Measurements from ENCODE around the gene NDST1.

NDST1 gene

GRCh38 chr5:150485693-150486401, 22.1 kb upstream of the NDST1 start:
- ATAC-seq, result peak; percentile 9
- H3K27me3 Mint-ChIP-seq, result no peaks in the 10 kb centered on the region
- H3K4me1 Mint-ChIP-seq, result peaks cover 39% of the 10 kb centered on the region
- H3K9me3 Mint-ChIP-seq, result no peaks in the 10 kb centered on the region
- peak overlapping the region; percentile 54 for H3K27ac Mint-ChIP-seq
- peak overlapping the region; percentile 70 for H3K4me3 Mint-ChIP-seq
- no peaks in the 10 kb centered on the region for H3K36me3 Mint-ChIP-seq

GRCh38 chr5:150486402-150487198, 21.3 kb upstream of the NDST1 start:
- no peaks in the 10 kb centered on the region for H3K9me3 Mint-ChIP-seq

GRCh38 chr5:150487199-150488061, 20.5 kb upstream of the NDST1 start:
- Mint-ChIP-seq H3K4me1 (peaks cover 55% of the 10 kb centered on the region), H3K4me3 (peak overlapping the region; percentile 67), H3K27me3 (no peaks in the 10 kb centered on the region), H3K27ac (peak overlapping the region; percentile 62), H3K9me3 (no peaks in the 10 kb centered on the region), H3K36me3 (peaks cover 5% of the 10 kb centered on the region)
- ATAC-seq, result peak; percentile 46

More at GRCh38 chr5:150486402-150487198, 21.3 kb upstream of the NDST1 start:
- H3K27me3 Mint-ChIP-seq, result no peaks in the 10 kb centered on the region
- ATAC-seq, result peak; percentile 58
- H3K27ac Mint-ChIP-seq, result peak overlapping the region; percentile 62
- H3K4me3 Mint-ChIP-seq, result peak overlapping the region; percentile 67
- peaks cover 47% of the 10 kb centered on the region for H3K4me1 Mint-ChIP-seq
- no peaks in the 10 kb centered on the region for H3K36me3 Mint-ChIP-seq

DNA sequence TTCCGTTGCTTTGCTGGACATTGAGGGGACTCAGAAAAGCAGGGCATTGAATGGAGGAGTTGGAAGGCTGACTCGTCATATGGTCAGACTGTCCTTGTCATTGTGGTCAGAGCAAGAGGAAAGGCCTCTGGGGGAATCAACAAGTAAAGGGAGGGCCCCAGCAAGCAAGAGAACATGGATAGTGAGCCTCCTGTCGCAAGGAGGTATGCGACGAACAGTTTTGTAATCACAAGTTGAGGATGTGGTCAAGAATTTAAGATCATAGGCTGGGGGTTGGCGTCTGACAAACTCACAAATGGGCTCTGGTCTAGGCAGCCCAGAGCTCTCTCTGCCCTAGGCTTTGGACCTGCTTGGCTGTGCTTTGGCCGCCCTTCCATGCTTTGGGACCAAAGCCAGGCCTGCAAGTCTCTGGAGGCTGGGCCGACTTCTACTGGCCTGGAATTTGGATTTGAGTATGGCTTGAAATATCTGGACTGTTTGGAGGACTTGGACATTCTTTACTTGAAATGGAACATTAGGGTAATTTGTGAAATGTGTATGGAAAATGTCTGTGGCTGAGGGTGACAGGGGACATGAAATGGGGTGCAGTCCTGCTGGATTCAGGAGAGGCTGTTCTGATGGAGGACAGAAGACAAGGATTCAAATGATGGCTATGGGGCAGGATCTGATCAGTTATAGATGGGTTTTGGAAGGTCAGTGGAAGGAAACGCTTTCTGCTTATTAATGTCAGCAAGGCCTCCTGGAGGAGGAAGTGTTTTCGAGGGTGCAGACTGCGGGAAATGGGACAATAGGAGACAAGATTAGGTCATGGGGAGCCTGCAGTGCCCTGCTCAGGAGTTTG, 19.2 kb upstream of the NDST1 start:
- peaks cover 56% of the 10 kb centered on the region for H3K4me1 Mint-ChIP-seq
- H3K4me3 Mint-ChIP-seq, result no peak overlapping the region
- no peak for ATAC-seq
- H3K27me3 Mint-ChIP-seq, result no peaks in the 10 kb centered on the region
- peaks cover 5% of the 10 kb centered on the region for H3K36me3 Mint-ChIP-seq
- peak overlapping the region; percentile 62 for H3K27ac Mint-ChIP-seq
- H3K9me3 Mint-ChIP-seq, result no peaks in the 10 kb centered on the region

GRCh38 chr5:150489360-150490295, 18.3 kb upstream of the NDST1 start:
- peaks cover 56% of the 10 kb centered on the region for H3K4me1 Mint-ChIP-seq
- peak overlapping the region; percentile 35 for H3K4me3 Mint-ChIP-seq
- H3K27me3 Mint-ChIP-seq, result no peaks in the 10 kb centered on the region
- peaks cover 5% of the 10 kb centered on the region for H3K36me3 Mint-ChIP-seq
- ATAC-seq, result peak; percentile 89
- peak overlapping the region; percentile 62 for H3K27ac Mint-ChIP-seq
- H3K9me3 Mint-ChIP-seq, result no peaks in the 10 kb centered on the region

DNA sequence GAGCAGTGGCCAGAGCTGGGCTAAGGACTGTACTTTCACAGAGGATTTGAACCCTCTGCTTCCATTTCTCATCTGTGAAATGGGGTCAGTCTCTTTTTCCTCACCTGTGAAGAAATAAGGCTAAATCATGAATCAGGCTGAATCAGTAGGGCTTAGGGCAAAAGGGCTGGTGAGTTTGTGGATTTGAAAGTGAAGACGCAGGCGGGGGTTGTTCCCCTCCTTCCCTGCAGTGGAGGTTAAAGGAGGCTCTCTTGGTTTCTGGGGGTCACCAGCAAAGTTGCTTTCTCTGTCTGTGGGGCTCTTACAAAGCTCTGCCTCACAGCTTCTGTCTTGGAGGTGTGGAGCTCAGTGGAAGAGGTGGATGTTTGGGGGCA, 17.6 kb upstream of the NDST1 start:
- Mint-ChIP-seq H3K27ac (peak overlapping the region; percentile 62), H3K36me3 (peaks cover 5% of the 10 kb centered on the region), H3K4me1 (peaks cover 56% of the 10 kb centered on the region), H3K27me3 (no peaks in the 10 kb centered on the region), H3K4me3 (peak overlapping the region; percentile 35), H3K9me3 (no peaks in the 10 kb centered on the region)
- ATAC-seq, result no peak

DNA sequence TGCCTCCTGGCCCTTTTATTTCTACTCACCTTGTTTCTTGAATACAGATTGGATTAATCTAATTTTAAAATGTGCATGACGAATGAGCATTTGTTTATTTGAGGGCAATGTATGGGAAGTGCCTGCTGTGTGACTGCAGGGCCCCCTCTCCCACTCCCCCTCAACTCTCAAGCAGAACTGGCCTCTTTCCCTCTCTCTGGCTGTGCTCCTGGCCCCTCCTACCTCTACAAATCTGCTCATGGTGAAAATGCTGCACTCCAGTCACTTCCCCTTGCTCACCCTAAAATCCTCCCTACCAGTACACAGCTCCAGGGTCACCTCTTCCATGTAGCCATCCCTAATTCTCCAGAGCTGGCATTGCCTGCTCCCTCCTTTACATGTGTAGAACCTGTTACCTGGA, 17.2 kb upstream of the NDST1 start:
- no peak for ATAC-seq
- H3K36me3 Mint-ChIP-seq, result peaks cover 5% of the 10 kb centered on the region
- no peaks in the 10 kb centered on the region for H3K9me3 Mint-ChIP-seq
- peak overlapping the region; percentile 62 for H3K27ac Mint-ChIP-seq
- H3K27me3 Mint-ChIP-seq, result no peaks in the 10 kb centered on the region
- H3K4me3 Mint-ChIP-seq, result no peak overlapping the region
- H3K4me1 Mint-ChIP-seq, result peaks cover 56% of the 10 kb centered on the region

DNA sequence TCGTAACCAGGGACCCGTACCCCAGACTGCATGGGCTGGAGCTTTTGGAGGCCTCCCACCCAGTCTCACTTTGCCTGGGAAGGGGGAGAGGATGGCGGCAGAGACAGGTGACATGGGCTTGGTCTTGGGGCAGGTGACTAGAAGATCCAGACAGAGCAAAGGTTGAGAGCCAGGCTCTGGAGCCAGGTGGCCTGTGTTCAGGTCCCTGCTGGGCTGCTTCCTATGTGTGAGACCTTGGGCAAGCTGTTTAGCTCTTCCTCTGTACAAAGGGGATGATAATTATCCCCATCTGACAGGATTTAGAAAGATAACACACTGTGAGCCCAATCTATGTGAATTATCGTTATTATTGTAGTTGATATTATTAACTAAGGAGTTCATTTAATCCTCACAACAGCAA, 16.1 kb upstream of the NDST1 start:
- H3K27me3 Mint-ChIP-seq, result no peaks in the 10 kb centered on the region
- peaks cover 56% of the 10 kb centered on the region for H3K4me1 Mint-ChIP-seq
- no peaks in the 10 kb centered on the region for H3K9me3 Mint-ChIP-seq
- ATAC-seq, result no peak
- H3K36me3 Mint-ChIP-seq, result peaks cover 5% of the 10 kb centered on the region
- H3K4me3 Mint-ChIP-seq, result no peak overlapping the region
- peak overlapping the region; percentile 62 for H3K27ac Mint-ChIP-seq

DNA sequence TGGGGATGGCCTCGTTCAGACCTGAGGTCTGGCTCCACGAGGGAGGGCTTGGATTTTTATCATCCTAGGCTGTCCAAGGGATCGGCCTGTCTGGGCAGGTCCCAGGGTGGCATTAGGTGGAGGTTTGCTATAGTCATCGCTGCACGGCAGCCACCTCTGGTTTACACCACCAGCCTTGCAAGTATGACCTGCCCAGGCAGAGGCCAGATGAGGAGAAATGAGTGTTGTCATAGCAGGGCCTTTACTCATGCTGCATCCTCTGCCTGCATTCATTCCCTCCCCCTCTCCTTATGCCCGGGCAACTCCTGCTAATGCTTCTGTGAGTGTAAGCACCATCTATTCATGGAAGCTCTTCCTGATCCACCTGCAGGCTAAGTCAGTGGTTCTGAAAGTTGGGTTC, 15.3 kb upstream of the NDST1 start:
- Mint-ChIP-seq H3K36me3 (peaks cover 5% of the 10 kb centered on the region), H3K4me3 (no peak overlapping the region), H3K27ac (peak overlapping the region; percentile 62), H3K27me3 (no peaks in the 10 kb centered on the region), H3K9me3 (no peaks in the 10 kb centered on the region), H3K4me1 (peaks cover 54% of the 10 kb centered on the region)
- no peak for ATAC-seq

- no peak for ATAC-seq
- Mint-ChIP-seq H3K27me3 (no peaks in the 10 kb centered on the region), H3K4me3 (no peak overlapping the region), H3K9me3 (no peaks in the 10 kb centered on the region), H3K4me1 (peaks cover 39% of the 10 kb centered on the region), H3K27ac (no peak overlapping the region), H3K36me3 (peaks cover 14% of the 10 kb centered on the region)
Measured at GRCh38 chr5:150496098-150496497, 11.8 kb upstream of the NDST1 start.

GRCh38 chr5:150496534-150496933, 11.4 kb upstream of the NDST1 start:
- no peak for ATAC-seq
- H3K4me1 Mint-ChIP-seq, result peaks cover 36% of the 10 kb centered on the region
- H3K27me3 Mint-ChIP-seq, result no peaks in the 10 kb centered on the region
- no peaks in the 10 kb centered on the region for H3K9me3 Mint-ChIP-seq
- peaks cover 18% of the 10 kb centered on the region for H3K36me3 Mint-ChIP-seq
- no peak overlapping the region for H3K4me3 Mint-ChIP-seq
- H3K27ac Mint-ChIP-seq, result no peak overlapping the region

- no peaks in the 10 kb centered on the region for H3K27me3 Mint-ChIP-seq
- ATAC-seq, result no peak
- H3K4me3 Mint-ChIP-seq, result no peak overlapping the region
- no peaks in the 10 kb centered on the region for H3K9me3 Mint-ChIP-seq
- H3K36me3 Mint-ChIP-seq, result peaks cover 15% of the 10 kb centered on the region
- H3K27ac Mint-ChIP-seq, result no peak overlapping the region
- H3K4me1 Mint-ChIP-seq, result peaks cover 34% of the 10 kb centered on the region
Measured at GRCh38 chr5:150497274-150497988, 10.5 kb upstream of the NDST1 start.

- peaks cover 15% of the 10 kb centered on the region for H3K36me3 Mint-ChIP-seq
- no peak overlapping the region for H3K27ac Mint-ChIP-seq
- H3K4me3 Mint-ChIP-seq, result no peak overlapping the region
- no peak for ATAC-seq
- H3K4me1 Mint-ChIP-seq, result peaks cover 34% of the 10 kb centered on the region
- H3K9me3 Mint-ChIP-seq, result no peaks in the 10 kb centered on the region
- H3K27me3 Mint-ChIP-seq, result no peaks in the 10 kb centered on the region
Measured at GRCh38 chr5:150497989-150498317, 10.0 kb upstream of the NDST1 start.

All from stimulated activated memory B cell treated with anti-CD40 and anti-IgM and Interleukin-4, amounts not matched to agents 10 μg/mL and 1 μg/mL and 100 μg/mL, for 72 hours (primary cell).